ENCODE measurements around the gene APIP.
A peak's percentile ranks its signal among the peaks of the same experiment; 100 is the strongest.

The APIP gene

GRCh38 chr11:34846467-34846866 is 69.7 kb downstream of the APIP start:
- no peak for DNase-seq (ENCODE audit: low read depth)
- no peak for TF ChIP-seq CTCF (IDR thresholded peaks at IDR 0.05; ENCODE audit: insufficient read depth, low read depth, low read length, missing control alignments)
- no peak overlapping the region for H3K4me3 ChIP-seq (ENCODE audit: low read depth, low read length)

GRCh38 chr11:34844463-34845112 is 71.6 kb downstream of the APIP start:
- H3K4me3 ChIP-seq (ENCODE audit: low read depth, low read length) = no peak overlapping the region
- TF ChIP-seq CTCF (IDR thresholded peaks at IDR 0.05; ENCODE audit: insufficient read depth, low read depth, low read length, missing control alignments) = no peak
- no peak for DNase-seq (ENCODE audit: low read depth)

- no peak for DNase-seq (ENCODE audit: low read depth)
Measured at GRCh38 chr11:34843271-34843670, 72.9 kb downstream of the APIP start.

GRCh38 chr11:34840736-34841386 is 75.3 kb downstream of the APIP start:
- peak; percentile 73 for DNase-seq (ENCODE audit: low read depth)
- peak; percentile 76 for TF ChIP-seq CTCF (IDR thresholded peaks at IDR 0.05; ENCODE audit: insufficient read depth, low read depth, low read length, missing control alignments)
- H3K4me3 ChIP-seq (ENCODE audit: low read depth, low read length) = no peak overlapping the region

More at GRCh38 chr11:34843271-34843670, 72.9 kb downstream of the APIP start:
- H3K4me3 ChIP-seq (ENCODE audit: low read depth, low read length) = no peak overlapping the region
- TF ChIP-seq CTCF (IDR thresholded peaks at IDR 0.05; ENCODE audit: insufficient read depth, low read depth, low read length, missing control alignments) = no peak

- no peak for DNase-seq (ENCODE audit: low read depth)
- no peak overlapping the region for H3K4me3 ChIP-seq (ENCODE audit: low read depth, low read length)
- no peak for TF ChIP-seq CTCF (IDR thresholded peaks at IDR 0.05; ENCODE audit: insufficient read depth, low read depth, low read length, missing control alignments)
Measured at GRCh38 chr11:34839969-34840368, 76.2 kb downstream of the APIP start.

DNA sequence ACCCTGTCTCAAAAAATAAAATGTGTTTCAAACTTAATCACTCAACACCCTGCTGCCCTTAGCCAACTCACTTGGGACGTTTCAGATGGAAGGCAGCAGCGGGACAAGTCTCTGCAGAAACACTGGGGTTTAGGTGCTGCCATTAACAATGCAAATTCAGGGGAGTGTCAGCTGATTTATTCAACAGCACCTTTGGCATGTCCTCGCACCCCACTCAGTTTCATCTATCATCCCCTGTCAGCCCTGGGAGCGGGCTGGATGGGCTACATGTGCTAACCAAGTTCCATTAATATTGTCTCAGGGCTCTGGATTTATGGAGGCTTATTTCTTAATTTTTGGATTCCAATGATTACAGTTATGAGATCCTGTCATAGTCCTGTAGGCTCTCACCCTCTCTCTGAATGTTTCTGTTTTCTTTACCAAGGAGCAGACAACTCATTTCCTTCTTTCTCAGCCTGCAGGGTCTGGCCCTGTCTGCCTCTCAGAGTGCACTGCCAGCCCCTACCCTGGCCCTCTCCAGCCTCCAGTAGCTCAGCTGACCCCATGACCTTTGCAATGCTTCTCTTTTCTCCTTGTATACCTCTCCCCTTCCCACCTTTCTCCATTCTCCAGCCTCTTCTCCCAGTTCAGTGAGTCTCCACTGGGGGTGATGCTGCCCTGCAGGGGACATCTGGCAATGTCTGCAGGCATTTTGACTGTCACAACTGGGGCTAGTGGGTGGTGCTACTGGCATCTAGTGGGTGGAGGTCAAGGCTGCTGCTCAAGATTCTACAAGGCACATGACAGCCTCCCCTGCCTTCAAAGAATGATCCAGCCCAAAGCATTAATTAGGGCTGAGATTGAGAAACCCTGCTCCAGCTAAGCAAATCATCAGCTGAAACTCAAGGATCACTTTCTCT is 79.0 kb downstream of the APIP start:
- no peak for DNase-seq (ENCODE audit: low read depth)
- no peak overlapping the region for H3K4me3 ChIP-seq (ENCODE audit: low read depth, low read length)
- no peak for TF ChIP-seq CTCF (IDR thresholded peaks at IDR 0.05; ENCODE audit: insufficient read depth, low read depth, low read length, missing control alignments)
